ENCODE data around the gene TUBA3E. TPM values are rescaled to one million over a fixed set of nuclear protein-coding genes. Genes with fewer than 3 reads are reported as not detected.
"Not testable (repeated sequence)": the region's sequence is repeated elsewhere in the genome, so short reads cannot be mapped to it uniquely, and the experiment has no call there.

Gene TUBA3E
- total and polyA plus RNA-seq, 2 of the 8 experiments (the other 6 are each of a cell fraction or from before 2014, with no cell fraction given), result not detected

DNA sequence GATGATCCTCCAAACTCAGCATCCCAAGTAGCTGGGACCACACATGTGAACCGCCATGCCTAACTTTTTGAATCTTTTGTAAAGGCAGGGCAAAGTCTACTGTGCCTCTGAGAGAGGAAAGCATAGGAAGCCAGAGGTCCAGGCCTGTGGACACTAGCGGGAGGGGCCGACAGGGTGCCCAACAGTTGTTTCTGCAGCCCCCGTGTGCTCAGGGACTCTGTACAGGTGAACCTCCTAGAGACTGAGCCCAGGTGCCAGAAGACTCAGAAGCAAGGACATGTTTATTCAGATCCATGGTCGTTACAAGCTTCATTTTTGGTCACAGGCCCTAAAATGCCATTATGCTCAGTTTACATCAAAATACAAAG is 47.1 kb downstream of the TUBA3E start:
- H2AK5ac ChIP-seq (ENCODE audit: low read depth, low read length); H3K4me1 ChIP-seq (replicated peaks in 1 of 4; ENCODE audit: control insufficient read depth in 3 of 4, insufficient read depth in 4 of 4, low read length in 3 of 4); H3K79me1 ChIP-seq (ENCODE audit: low read depth, low read length); H3K79me2 ChIP-seq (ENCODE audit: control insufficient read depth in 1 of 2, insufficient read depth in 2 of 2, low read length in 2 of 2); H3K56ac ChIP-seq (replicated peaks; ENCODE audit: insufficient read length, low read depth, low read length); H4K8ac ChIP-seq (ENCODE audit: extremely low read depth, insufficient read depth, low read length); H3K27ac ChIP-seq (ENCODE audit: low read depth, low read length); H3K14ac ChIP-seq (ENCODE audit: insufficient read length); H3K18ac ChIP-seq (ENCODE audit: extremely low read depth, low read length); H4K91ac ChIP-seq (replicated peaks; ENCODE audit: insufficient read length, low read length); H2BK5ac ChIP-seq (ENCODE audit: low read depth, low read length); H4K5ac ChIP-seq (ENCODE audit: insufficient read length, low read depth, low read length); H2BK20ac ChIP-seq (ENCODE audit: low read length); CTCF ChIA-PET (ENCODE audit: partially characterized antibody); H3K4me3 ChIP-seq (ENCODE audit: extremely low read depth in 1 of 4, insufficient read depth in 2 of 4, low read depth in 3 of 4, low read length in 4 of 4); DNase-seq (ENCODE audit: low read depth in 1 of 2, low spot score in 2 of 2); H2BK15ac ChIP-seq (ENCODE audit: low read length); H3K9me3 ChIP-seq (ENCODE audit: insufficient read depth in 2 of 2, low read depth in 1 of 2, low read length in 1 of 2); H3K4me2 ChIP-seq (ENCODE audit: insufficient read depth in 1 of 2, low read depth in 2 of 2, low read length in 2 of 2); H3K23me2 ChIP-seq (ENCODE audit: low read depth, low read length); H2BK12ac ChIP-seq (ENCODE audit: low read depth, low read length); H3K27me3 ChIP-seq (replicated peaks in 1 of 4; ENCODE audit: control insufficient read depth in 3 of 4, extremely low read depth in 1 of 4, insufficient read depth in 3 of 4, low read length in 3 of 4); H3K23ac ChIP-seq (ENCODE audit: insufficient read length); H3K9ac ChIP-seq (replicated peaks in 1 of 4; ENCODE audit: extremely low read depth in 1 of 4, low read depth in 3 of 4, low read length in 3 of 4); H3K4ac ChIP-seq (replicated peaks; ENCODE audit: insufficient read length, low read depth, low read length); H4K20me1 ChIP-seq (replicated peaks in 1 of 2; ENCODE audit: control insufficient read depth in 1 of 2, insufficient read depth in 2 of 2, low read length in 2 of 2); H2BK120ac ChIP-seq (replicated peaks; ENCODE audit: low read depth, low read length); FAIRE-seq; H2AFZ ChIP-seq (ENCODE audit: low read length): not testable (repeated sequence)
- POLR2A ChIA-PET (ENCODE audit: partially characterized antibody), result interaction anchor here (1.0 to 1.2 kb wide), 2 partner anchors 19 to 27 kb away, joined by 3 to 4 read pairs; no protein-coding TSS in a partner anchor
- peaks cover 3 to 32% (median 14%) of the 10 kb centered on the region in 4 experiments; a peak in 5 of 8 replicates for H3K36me3 ChIP-seq (ENCODE audit: control insufficient read depth in 2 of 4, insufficient read depth in 4 of 4, low read length in 3 of 4)
- 77% methylated on average over 5 of the region's 5 CpGs; no CpG with 5 or more reads in 1 of the 2 experiments for WGBS, 2 experiments (ENCODE audit: extremely low coverage in 1 of 2, insufficient coverage in 1 of 2, insufficient read length in 1 of 2, insufficient replicate concordance in 2 of 2, low coverage in 1 of 2, low lambda C conversion rate in 2 of 2, missing lambda C conversion rate in 1 of 2)

All from H1 (cell line).